Measurements from ENCODE around the gene DIAPH1. TPM values are rescaled to one million over a fixed set of nuclear protein-coding genes. Genes with fewer than 3 reads are reported as not detected.

DIAPH1 gene
- total RNA-seq, 1 experiment from 2014 or later: 117 TPM

GRCh38 chr5:141623611-141624010 lies 4.8 kb upstream of the DIAPH1 start:
- Histone ChIP-seq H4K91ac (ENCODE audit: insufficient read length, low read depth, low read length) (no peak overlapping the region), H2AFZ (ENCODE audit: low read length) (no peak overlapping the region), H4K5ac (ENCODE audit: insufficient read length, low read depth, low read length) (no peak overlapping the region), H3K14ac (ENCODE audit: insufficient read depth, low read length) (no peak overlapping the region), H2BK12ac (ENCODE audit: insufficient read length, low read depth, low read length) (no peak overlapping the region), H3K27me3 (ENCODE audit: insufficient read depth, low read length) (no peaks in the 10 kb centered on the region), H3K9me3 (ENCODE audit: control insufficient read depth, low read depth, low read length) (no peaks in the 10 kb centered on the region), H3K18ac (ENCODE audit: insufficient read length, low read depth, low read length) (no peak overlapping the region), H4K20me1 (ENCODE audit: control insufficient read depth, insufficient read depth, insufficient read length) (no peaks in the 10 kb centered on the region), H2BK20ac (ENCODE audit: low read depth, low read length, poor library complexity, severe bottlenecking) (no peak overlapping the region), H3K4ac (ENCODE audit: low read depth, low read length) (no peak overlapping the region), H3K23ac (ENCODE audit: insufficient read length, low read depth, low read length) (no peak overlapping the region), H3K4me1 (ENCODE audit: insufficient read depth, low read length) (no peaks in the 10 kb centered on the region), H3K27ac (ENCODE audit: insufficient read length, low read depth, low read length) (no peak overlapping the region), H3K23me2 (ENCODE audit: insufficient read length, low read depth, low read length, poor library complexity, severe bottlenecking) (no peaks in the 10 kb centered on the region), H2AK5ac (ENCODE audit: insufficient read length, low read length) (no peak overlapping the region), H3K79me2 (ENCODE audit: insufficient read depth, low read length) (no peaks in the 10 kb centered on the region), H3T11ph (ENCODE audit: low read length) (no peak overlapping the region), H2BK120ac (ENCODE audit: low read depth, low read length, poor library complexity, severe bottlenecking) (no peak overlapping the region), H3K4me2 (ENCODE audit: insufficient read depth, insufficient read length, low read length) (no peak overlapping the region), H2BK15ac (ENCODE audit: low read depth, low read length) (no peak overlapping the region), H2BK5ac (ENCODE audit: insufficient read length, low read length) (no peak overlapping the region), H3K56ac (ENCODE audit: insufficient read length, low read depth, low read length) (no peak overlapping the region), H4K8ac (replicated peaks; ENCODE audit: insufficient read length, low read depth, low read length) (no peak overlapping the region), H3K79me1 (ENCODE audit: insufficient read depth, low read depth, low read length, poor library complexity, severe bottlenecking) (no peaks in the 10 kb centered on the region), H3K9ac (ENCODE audit: extremely low read depth, insufficient read length, low read length) (no peak overlapping the region)
- Mint-ChIP-seq H3K36me3 (ENCODE audit: insufficient read depth in 1 of 3, low read depth in 3 of 3) (peaks cover 26 to 68% (median 67%) of the 10 kb centered on the region in 3 experiments; a peak in 6 of 7 replicates), H3K9me3 (no peaks in the 10 kb centered on the region), H3K4me1 (peaks cover 11 to 13% of the 10 kb centered on the region in 2 experiments), H3K4me3 (peak overlapping the region in 1 of 2 experiments; percentile 54; a peak in 3 of 5 replicates), H3K27me3 (ENCODE audit: low read depth) (no peaks in the 10 kb centered on the region), H3K27ac (peak overlapping the region; percentile 13 to 68 (median 39); a peak in 3 of 7 replicates)
- DNase-seq: no peak
- no peak for TF ChIP-seq CTCF (conservative IDR thresholded peaks at IDR 0.05)
- WGBS (ENCODE audit: extremely low coverage, insufficient read length, low lambda C conversion rate): no CpG with 5 or more reads among the region's 5 CpGs

All from H9 (cell line).